ENCODE measurements around the gene FZD8.

The FZD8 gene

GRCh38 chr10:35667270-35667889, 25.3 kb upstream of the FZD8 start:
- no peaks in the 10 kb centered on the region for H3K36me3 ChIP-seq (ENCODE audit: control insufficient read depth, insufficient read depth, low read length)
- peaks cover 19% of the 10 kb centered on the region for H3K4me1 ChIP-seq (ENCODE audit: control insufficient read depth, insufficient read depth, low read length)
- H3K4me3 ChIP-seq (ENCODE audit: low read depth, low read length) = no peak overlapping the region
- H3K9me3 ChIP-seq (ENCODE audit: control insufficient read depth, insufficient read depth, low read depth, low read length) = peaks cover 7% of the 10 kb centered on the region; the same call in 1 of the 2 replicates
- H3K27ac ChIP-seq (ENCODE audit: low read depth, low read length) = no peak overlapping the region
- H3K9ac ChIP-seq (ENCODE audit: low read length) = no peak overlapping the region
- H3K27me3 ChIP-seq (ENCODE audit: control insufficient read depth, insufficient read depth, low read length) = no peaks in the 10 kb centered on the region

GRCh38 chr10:35661236-35661635, 19.1 kb upstream of the FZD8 start:
- no peak overlapping the region for H3K4me3 ChIP-seq (ENCODE audit: low read depth, low read length)
- no peak overlapping the region for H3K27ac ChIP-seq (ENCODE audit: low read depth, low read length)
- H3K36me3 ChIP-seq (ENCODE audit: control insufficient read depth, insufficient read depth, low read length) = no peaks in the 10 kb centered on the region
- no peaks in the 10 kb centered on the region for H3K9me3 ChIP-seq (ENCODE audit: control insufficient read depth, insufficient read depth, low read depth, low read length)
- H3K4me1 ChIP-seq (ENCODE audit: control insufficient read depth, insufficient read depth, low read length) = peaks cover 8% of the 10 kb centered on the region; the same call in 1 of the 2 replicates
- no peaks in the 10 kb centered on the region for H3K27me3 ChIP-seq (ENCODE audit: control insufficient read depth, insufficient read depth, low read length)
- H3K9ac ChIP-seq (ENCODE audit: low read length) = no peak overlapping the region

GRCh38 chr10:35659456-35659855, 17.4 kb upstream of the FZD8 start:
- H3K27me3 ChIP-seq (ENCODE audit: control insufficient read depth, insufficient read depth, low read length) = no peaks in the 10 kb centered on the region
- peaks cover 7% of the 10 kb centered on the region; the same call in 1 of the 2 replicates for H3K4me1 ChIP-seq (ENCODE audit: control insufficient read depth, insufficient read depth, low read length)
- H3K4me3 ChIP-seq (ENCODE audit: low read depth, low read length) = no peak overlapping the region
- no peaks in the 10 kb centered on the region for H3K9me3 ChIP-seq (ENCODE audit: control insufficient read depth, insufficient read depth, low read depth, low read length)
- no peaks in the 10 kb centered on the region for H3K36me3 ChIP-seq (ENCODE audit: control insufficient read depth, insufficient read depth, low read length)
- no peak overlapping the region for H3K9ac ChIP-seq (ENCODE audit: low read length)
- no peak overlapping the region for H3K27ac ChIP-seq (ENCODE audit: low read depth, low read length)

- Histone ChIP-seq H3K36me3 (ENCODE audit: control insufficient read depth, insufficient read depth, low read length) (no peaks in the 10 kb centered on the region), H3K9ac (ENCODE audit: low read length) (no peak overlapping the region), H3K27ac (ENCODE audit: low read depth, low read length) (no peak overlapping the region), H3K4me1 (ENCODE audit: control insufficient read depth, insufficient read depth, low read length) (no peaks in the 10 kb centered on the region; the same call in 1 of the 2 replicates), H3K4me3 (ENCODE audit: low read depth, low read length) (no peak overlapping the region), H3K9me3 (ENCODE audit: control insufficient read depth, insufficient read depth, low read depth, low read length) (no peaks in the 10 kb centered on the region), H3K27me3 (ENCODE audit: control insufficient read depth, insufficient read depth, low read length) (peaks cover 7% of the 10 kb centered on the region; the same call in 1 of the 2 replicates)
Observed at GRCh38 chr10:35657621-35658020, 15.5 kb upstream of the FZD8 start.

GRCh38 chr10:35652824-35653223, 10.7 kb upstream of the FZD8 start:
- Histone ChIP-seq H3K4me3 (ENCODE audit: low read depth, low read length) (no peak overlapping the region), H3K27ac (ENCODE audit: low read depth, low read length) (no peak overlapping the region), H3K27me3 (ENCODE audit: control insufficient read depth, insufficient read depth, low read length) (peaks cover 26% of the 10 kb centered on the region; the same call in 1 of the 2 replicates), H3K4me1 (ENCODE audit: control insufficient read depth, insufficient read depth, low read length) (no peaks in the 10 kb centered on the region; the same call in 1 of the 2 replicates), H3K9me3 (ENCODE audit: control insufficient read depth, insufficient read depth, low read depth, low read length) (no peaks in the 10 kb centered on the region), H3K36me3 (ENCODE audit: control insufficient read depth, insufficient read depth, low read length) (no peaks in the 10 kb centered on the region), H3K9ac (ENCODE audit: low read length) (no peak overlapping the region)

GRCh38 chr10:35650894-35651293, 8.8 kb upstream of the FZD8 start:
- no peaks in the 10 kb centered on the region for H3K36me3 ChIP-seq (ENCODE audit: control insufficient read depth, insufficient read depth, low read length)
- H3K9me3 ChIP-seq (ENCODE audit: control insufficient read depth, insufficient read depth, low read depth, low read length) = peaks cover 3% of the 10 kb centered on the region; the same call in 1 of the 2 replicates
- no peak overlapping the region for H3K4me3 ChIP-seq (ENCODE audit: low read depth, low read length)
- H3K4me1 ChIP-seq (ENCODE audit: control insufficient read depth, insufficient read depth, low read length) = no peaks in the 10 kb centered on the region
- H3K9ac ChIP-seq (ENCODE audit: low read length) = no peak overlapping the region
- no peak overlapping the region for H3K27ac ChIP-seq (ENCODE audit: low read depth, low read length)
- peaks cover 34% of the 10 kb centered on the region; the same call in 1 of the 2 replicates for H3K27me3 ChIP-seq (ENCODE audit: control insufficient read depth, insufficient read depth, low read length)

GRCh38 chr10:35644050-35644950, 2.2 kb upstream of the FZD8 start:
- peaks cover 51% of the 10 kb centered on the region for H3K27me3 ChIP-seq (ENCODE audit: control insufficient read depth, insufficient read depth, low read length)
- peaks cover 3% of the 10 kb centered on the region; the same call in 1 of the 2 replicates for H3K9me3 ChIP-seq (ENCODE audit: control insufficient read depth, insufficient read depth, low read depth, low read length)
- peaks cover 5% of the 10 kb centered on the region; the same call in 1 of the 2 replicates for H3K4me1 ChIP-seq (ENCODE audit: control insufficient read depth, insufficient read depth, low read length)
- H3K36me3 ChIP-seq (ENCODE audit: control insufficient read depth, insufficient read depth, low read length) = no peaks in the 10 kb centered on the region
- H3K4me3 ChIP-seq (ENCODE audit: low read depth, low read length) = peak overlapping the region; percentile 65
- no peak overlapping the region for H3K27ac ChIP-seq (ENCODE audit: low read depth, low read length)
- no peak overlapping the region for H3K9ac ChIP-seq (ENCODE audit: low read length)

GRCh38 chr10:35643151-35644049, 1.3 kb upstream of the FZD8 start:
- Histone ChIP-seq H3K27ac (ENCODE audit: low read depth, low read length) (no peak overlapping the region), H3K9me3 (ENCODE audit: control insufficient read depth, insufficient read depth, low read depth, low read length) (peaks cover 3% of the 10 kb centered on the region; the same call in 1 of the 2 replicates), H3K4me1 (ENCODE audit: control insufficient read depth, insufficient read depth, low read length) (peaks cover 7% of the 10 kb centered on the region), H3K9ac (ENCODE audit: low read length) (peak overlapping the region; percentile 73), H3K4me3 (ENCODE audit: low read depth, low read length) (peak overlapping the region; percentile 65), H3K27me3 (ENCODE audit: control insufficient read depth, insufficient read depth, low read length) (peaks cover 56% of the 10 kb centered on the region), H3K36me3 (ENCODE audit: control insufficient read depth, insufficient read depth, low read length) (no peaks in the 10 kb centered on the region)

- Histone ChIP-seq H3K4me3 (ENCODE audit: low read depth, low read length) (peak overlapping the region; percentile 65), H3K27ac (ENCODE audit: low read depth, low read length) (no peak overlapping the region; the same call in 1 of the 2 replicates), H3K4me1 (ENCODE audit: control insufficient read depth, insufficient read depth, low read length) (peaks cover 13% of the 10 kb centered on the region), H3K36me3 (ENCODE audit: control insufficient read depth, insufficient read depth, low read length) (no peaks in the 10 kb centered on the region), H3K9me3 (ENCODE audit: control insufficient read depth, insufficient read depth, low read depth, low read length) (peaks cover 3% of the 10 kb centered on the region; the same call in 1 of the 2 replicates), H3K9ac (ENCODE audit: low read length) (peak overlapping the region; percentile 73), H3K27me3 (ENCODE audit: control insufficient read depth, insufficient read depth, low read length) (peaks cover 62% of the 10 kb centered on the region)
Observed at GRCh38 chr10:35642793-35643114, 658 bp upstream of the FZD8 start.

- Histone ChIP-seq H3K4me1 (ENCODE audit: control insufficient read depth, insufficient read depth, low read length) (peaks cover 19% of the 10 kb centered on the region), H3K9ac (ENCODE audit: low read length) (peak overlapping the region; percentile 84), H3K36me3 (ENCODE audit: control insufficient read depth, insufficient read depth, low read length) (no peaks in the 10 kb centered on the region), H3K9me3 (ENCODE audit: control insufficient read depth, insufficient read depth, low read depth, low read length) (no peaks in the 10 kb centered on the region), H3K27me3 (ENCODE audit: control insufficient read depth, insufficient read depth, low read length) (peaks cover 59% of the 10 kb centered on the region), H3K4me3 (ENCODE audit: low read depth, low read length) (peak overlapping the region; percentile 65), H3K27ac (ENCODE audit: low read depth, low read length) (no peak overlapping the region; the same call in 1 of the 2 replicates)
Observed at GRCh38 chr10:35641676-35642034, 441 bp downstream of the FZD8 start.
